ENCODE results near the gene ADI1. TPM values are rescaled to one million over a fixed set of nuclear protein-coding genes. Genes with fewer than 3 reads are reported as not detected.
A peak's percentile ranks its signal among the peaks of the same experiment; 100 is the strongest.

Gene ADI1
- total and polyA plus RNA-seq, 8 donors: 34.8 to 83.8 (median 40.9) TPM

- Histone ChIP-seq H3K4me1 (peaks cover 26 to 34% of the 10 kb centered on the region in 2 donors), H3K9me3 (no peaks in the 10 kb centered on the region), H3K27me3 (no peaks in the 10 kb centered on the region), H3K4me3 (no peak overlapping the region), H3K27ac (peak overlapping the region; percentile 39 to 59), H3K36me3 (no peaks in the 10 kb centered on the region)
- intact Hi-C loops (cut with DNase I): no loop called here
- TF ChIP-seq CTCF (IDR thresholded peaks at IDR 0.05): no peak
- ATAC-seq (peak; percentile 3), DNase-seq (no peak)
Measured at GRCh38 chr2:3523551-3524041, 4.3 kb upstream of the ADI1 start.

DNA sequence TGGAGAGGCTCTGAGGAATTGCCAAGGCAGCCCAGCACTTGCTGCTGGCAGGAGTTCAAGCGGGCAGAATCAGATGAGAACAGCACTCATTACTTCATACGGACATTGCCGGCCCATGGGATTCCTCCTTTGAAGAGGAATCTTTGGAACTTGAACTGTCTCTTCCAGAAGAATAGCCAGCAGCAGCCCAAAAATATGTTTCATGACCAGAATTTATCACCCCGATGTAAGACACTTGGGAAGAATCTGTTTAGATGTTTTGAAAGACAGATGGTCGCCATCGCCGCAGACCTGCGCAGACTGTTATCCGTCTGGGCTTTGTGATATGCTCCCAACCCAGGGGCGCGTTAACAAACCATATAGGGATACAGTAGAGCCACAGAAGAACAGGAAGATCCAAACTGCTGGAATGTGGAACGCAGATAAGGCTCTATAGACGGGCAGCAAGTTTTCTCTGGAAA lies 3.7 kb upstream of the ADI1 start:
- no peak for TF ChIP-seq CTCF (IDR thresholded peaks at IDR 0.05)
- no peak for DNase-seq

DNA sequence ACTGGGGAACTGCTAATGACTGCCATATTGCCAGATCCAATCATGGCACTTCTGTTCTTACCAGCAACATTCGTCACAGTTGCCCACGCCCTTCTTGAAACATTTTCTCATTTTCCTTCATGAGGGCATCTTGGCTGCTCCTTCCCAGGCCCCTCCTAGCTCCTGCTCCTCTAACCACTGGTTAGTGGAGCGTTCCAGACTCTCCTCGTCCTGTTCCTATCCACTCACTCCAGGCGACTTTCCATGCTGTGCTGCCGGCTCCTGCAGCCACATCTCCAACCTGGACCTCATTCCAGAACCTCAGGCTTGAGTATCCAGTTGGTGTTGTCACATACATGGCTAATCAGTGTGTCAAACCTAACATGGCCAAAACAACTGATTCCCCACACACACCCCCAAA lies 1.3 kb upstream of the ADI1 start:
- no peak for TF ChIP-seq CTCF (IDR thresholded peaks at IDR 0.05)
- ATAC-seq: no peak
- no peaks in the 10 kb centered on the region for H3K27me3 ChIP-seq
- H3K4me1 ChIP-seq: peaks cover 26 to 43% of the 10 kb centered on the region in 2 donors
- H3K27ac ChIP-seq: no peak overlapping the region
- no peak overlapping the region for H3K4me3 ChIP-seq
- no peak for DNase-seq
- H3K36me3 ChIP-seq: no peaks in the 10 kb centered on the region
- intact Hi-C loops (cut with DNase I): no loop called here
- peaks cover 0 to 2% of the 10 kb centered on the region in 2 donors for H3K9me3 ChIP-seq

More for the DNA sequence above, 3.7 kb upstream of the ADI1 start:
- no peak for ATAC-seq
- peak overlapping the region; percentile 37 to 59 for H3K27ac ChIP-seq
- H3K27me3 ChIP-seq: no peaks in the 10 kb centered on the region
- no peaks in the 10 kb centered on the region for H3K9me3 ChIP-seq
- intact Hi-C loops (cut with DNase I): no loop called here
- H3K4me3 ChIP-seq: no peak overlapping the region
- peaks cover 26 to 37% of the 10 kb centered on the region in 2 donors for H3K4me1 ChIP-seq
- no peaks in the 10 kb centered on the region for H3K36me3 ChIP-seq

DNA sequence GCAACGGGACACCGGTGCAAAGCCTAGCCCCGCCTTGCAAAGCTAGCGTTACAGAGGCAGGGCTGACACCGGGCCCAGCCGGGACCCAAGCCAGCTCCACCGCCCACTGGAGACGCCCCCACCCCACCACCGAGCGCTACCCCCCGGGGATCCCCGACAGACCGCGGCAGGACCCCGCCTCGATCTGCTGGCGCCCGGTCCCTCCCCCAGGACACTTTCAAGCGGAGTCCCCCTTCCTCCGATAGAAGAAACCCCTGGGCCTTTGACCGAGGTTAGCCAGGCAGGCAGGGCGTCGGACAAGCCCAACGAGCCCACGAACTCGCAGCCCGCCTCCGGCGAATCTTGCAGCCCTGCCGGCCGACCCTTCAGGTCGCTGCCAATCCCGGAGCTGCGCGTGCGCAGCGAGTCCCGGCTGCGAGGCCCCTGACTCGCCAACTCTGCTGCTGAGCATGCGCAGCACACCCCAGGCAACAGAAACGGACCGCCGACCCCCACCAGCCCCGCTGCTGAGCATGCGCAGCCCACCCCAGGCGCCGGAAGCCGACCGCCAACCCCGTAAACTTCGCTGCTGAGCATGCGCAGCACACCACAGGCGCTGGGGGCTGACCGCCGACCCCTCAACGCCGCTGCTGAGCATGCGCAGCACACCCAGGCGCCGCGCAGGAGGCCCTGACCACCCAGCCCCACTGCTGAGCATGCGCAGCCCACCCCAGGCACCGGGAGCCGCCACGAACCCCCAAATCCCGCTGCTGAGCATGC lies 656 bp downstream of the ADI1 start:
- peak; percentile 89 for ATAC-seq
- H3K27me3 ChIP-seq: no peaks in the 10 kb centered on the region
- intact Hi-C loops (cut with DNase I): no loop called here
- H3K27ac ChIP-seq: peak overlapping the region; percentile 96 to 99
- DNase-seq: peak; percentile 98 to 100 (median 98)
- H3K36me3 ChIP-seq: peaks cover 0 to 1% of the 10 kb centered on the region in 2 donors
- H3K9me3 ChIP-seq: peaks cover 0 to 8% of the 10 kb centered on the region in 2 donors
- TF ChIP-seq CTCF (IDR thresholded peaks at IDR 0.05): no peak
- peak overlapping the region; percentile 68 to 87 for H3K4me3 ChIP-seq
- H3K4me1 ChIP-seq: peaks cover 19 to 30% of the 10 kb centered on the region in 2 donors

GRCh38 chr2:3517948-3518495 lies 1.3 kb downstream of the ADI1 start:
- no peak for TF ChIP-seq CTCF (IDR thresholded peaks at IDR 0.05)
- intact Hi-C loops (cut with DNase I): no loop called here
- no peaks in the 10 kb centered on the region for H3K27me3 ChIP-seq
- ATAC-seq (no peak), DNase-seq (no peak)
- peaks cover 0 to 8% of the 10 kb centered on the region in 2 donors for H3K36me3 ChIP-seq
- peak overlapping the region; percentile 84 to 99 for H3K27ac ChIP-seq
- peaks cover 0 to 8% of the 10 kb centered on the region in 2 donors for H3K9me3 ChIP-seq
- peaks cover 13 to 24% of the 10 kb centered on the region in 2 donors for H3K4me1 ChIP-seq
- H3K4me3 ChIP-seq: peak overlapping the region; percentile 68 to 87

Measured in left lung (tissue), 10 donors.